Keratinocyte (primary cell): ENCODE measurements around the gene MIF4GD. TPM values are rescaled to one million over a fixed set of nuclear protein-coding genes. Genes with fewer than 3 reads are reported as not detected.

Experiments used
- DNase-seq: peaks from one replicate; pipeline ENCODE4 v3.0.0-alpha.2; 2011; ENCODE audit warnings: low read depth, missing footprints, low spot score
- FAIRE-seq: peaks from 2 replicates; lab custom pipeline; 2011; peaks lifted over from hg19 to GRCh38; lab: Jason Lieb, UNC
- H2AFZ ChIP-seq: 2 replicates; pipeline ENCODE4 v1.6.0; 2012; ENCODE audit warnings: low read length, control low read depth, inconsistent platforms; ENCODE audit not compliant: control insufficient read depth
- H3K27ac ChIP-seq: 2 replicates; pipeline ENCODE4 v1.5.1; 2011; ENCODE audit warnings: low read length; ENCODE audit not compliant: control insufficient read depth, insufficient read depth
- H3K27me3 ChIP-seq: 3 replicates; pipeline ENCODE4 v1.6.0; 2011; ENCODE audit warnings: low read length; ENCODE audit not compliant: control insufficient read depth, insufficient read depth; ENCODE audit errors: extremely low read depth
- H3K36me3 ChIP-seq, 2 experiments: 2 replicates in 1 of 2; 3 replicates in 1 of 2; pipeline ENCODE4 v1.5.1; 2011; ENCODE audit warnings: low read length in 2 of 2, mild to moderate bottlenecking in 1 of 2; ENCODE audit not compliant: control insufficient read depth in 2 of 2, insufficient read depth in 2 of 2; ENCODE audit errors: extremely low read depth in 1 of 2
- H3K4me1 ChIP-seq: 3 replicates; pipeline ENCODE4 v1.5.1; 2011; ENCODE audit warnings: low read length; ENCODE audit not compliant: control insufficient read depth, insufficient read depth; ENCODE audit errors: extremely low read depth
- H3K4me2 ChIP-seq: 3 replicates; pipeline ENCODE4 v1.6.0; 2011; ENCODE audit warnings: low read depth, low read length; ENCODE audit not compliant: control insufficient read depth, insufficient read depth; ENCODE audit errors: extremely low read depth
- H3K4me3 ChIP-seq, 3 experiments: fragments of 200-600 bp in 1 of 3; sonication (generic) in 1 of 3; 2 replicates in 2 of 3; 3 replicates in 1 of 3; pipeline ENCODE4 v1.5.1; 2011 to 2016; ENCODE audit warnings: low read length in 3 of 3, mild to moderate bottlenecking in 3 of 3, control low read depth in 2 of 3, inconsistent platforms in 1 of 3, low read depth in 1 of 3, mixed read lengths in 1 of 3, mixed run types in 1 of 3, moderate library complexity in 1 of 3; ENCODE audit not compliant: control insufficient read depth in 2 of 3, insufficient read depth in 2 of 3; ENCODE audit errors: extremely low read depth in 1 of 3
- H3K79me2 ChIP-seq: 2 replicates; pipeline ENCODE4 v1.6.0; 2012; ENCODE audit warnings: low read length; ENCODE audit not compliant: control insufficient read depth, insufficient read depth
- H3K9ac ChIP-seq: 3 replicates; pipeline ENCODE4 v1.6.0; 2011; ENCODE audit warnings: low read length; ENCODE audit not compliant: control insufficient read depth, insufficient read depth; ENCODE audit errors: extremely low read depth
- H3K9me1 ChIP-seq: 3 replicates; pipeline ENCODE4 v1.6.0; 2011; ENCODE audit warnings: low read length; ENCODE audit not compliant: control insufficient read depth, insufficient read depth; ENCODE audit errors: extremely low read depth
- H3K9me3 ChIP-seq: 2 replicates; pipeline ENCODE4 v1.5.1; 2012; ENCODE audit warnings: low read depth, low read length; ENCODE audit not compliant: control insufficient read depth
- H4K20me1 ChIP-seq: 3 replicates; pipeline ENCODE4 v1.6.0; 2011; ENCODE audit warnings: low read length; ENCODE audit not compliant: control insufficient read depth, insufficient read depth; ENCODE audit errors: extremely low read depth
- CTCF ChIP-seq, 3 experiments: IDR thresholded peaks in 1 of 3; conservative IDR thresholded peaks in 1 of 3; optimal IDR thresholded peaks in 1 of 3; 2 replicates in 2 of 3; 3 replicates in 1 of 3; pipeline versions ENCODE3 to v1.5.1; 2011; ENCODE audit warnings: low read length in 3 of 3, mild to moderate bottlenecking in 3 of 3, moderate library complexity in 2 of 3, control low read depth in 1 of 3, inconsistent platforms in 1 of 3; ENCODE audit not compliant: insufficient read depth in 2 of 3; ENCODE audit errors: extremely low read depth in 1 of 3
- EZH2 ChIP-seq: IDR thresholded peaks from one replicate; pipeline ENCODE4 v1.6.1; 2012; ENCODE audit warnings: inconsistent platforms, mild to moderate bottlenecking, low read length, moderate library complexity
- dilution Hi-C: fragments of 300-500 bp; cut with MboI; formaldehyde crosslinking; loops from one replicate; pipeline ENCODE4 v1.7.0; 2020; ENCODE audit warnings: low sequenced_read_pairs; ENCODE audit not compliant: extremely low pct_ligation_motif_present
- polyA plus RNA-seq, 5 experiments: library from polyadenylated mRNA; depleted of rRNA in 3 of 5; stranded (reverse) in 3 of 5; stranded (forward) in 1 of 5; unstranded in 1 of 5; fragments of >200 nt; gene quantifications; 1 replicate in 1 of 5; 2 replicates in 3 of 5; 3 replicates in 1 of 5; pipeline versions ENCODE4 v1.2.1 to v1.2.3, GENCODE V29; 2011 to 2012; ENCODE audit warnings: missing spikeins in 2 of 5, low read depth in 1 of 5, low replicate concordance in 1 of 5

The MIF4GD gene
- polyA plus RNA-seq, 1 donor (not counting 4 experiments of a cell fraction or from before 2014, with no cell fraction given): 15.9 TPM

GRCh38 chr17:75238020-75238580 is 32.9 kb downstream of the MIF4GD start:
- dilution Hi-C loops: no loop called here
- no peaks in the 10 kb centered on the region for H3K79me2 ChIP-seq

GRCh38 chr17:75237100-75238014 is 33.7 kb downstream of the MIF4GD start:
- no peaks in the 10 kb centered on the region for H3K9me1 ChIP-seq
- H3K4me3 ChIP-seq: no peak overlapping the region
- H3K27ac ChIP-seq: no peak overlapping the region
- H3K9me3 ChIP-seq: no peaks in the 10 kb centered on the region
- H4K20me1 ChIP-seq: peaks cover 9% of the 10 kb centered on the region
- DNase-seq (no peak), FAIRE-seq (no peak)
- H3K27me3 ChIP-seq: no peaks in the 10 kb centered on the region
- TF ChIP-seq EZH2 (no peak), CTCF (optimal IDR thresholded peaks at IDR 0.05 in 1 of 3, IDR thresholded peaks at IDR 0.05 in 1 of 3, conservative IDR thresholded peaks at IDR 0.05 in 1 of 3; ENCODE audit: extremely low read depth in 1 of 3, insufficient read depth in 2 of 3, low read length in 3 of 3) (no peak)
- H2AFZ ChIP-seq: no peak overlapping the region
- no peaks in the 10 kb centered on the region for H3K79me2 ChIP-seq
- no peaks in the 10 kb centered on the region for H3K4me1 ChIP-seq
- H3K4me2 ChIP-seq: no peak overlapping the region
- H3K36me3 ChIP-seq: peaks cover 48 to 70% of the 10 kb centered on the region in 2 experiments
- no peak overlapping the region for H3K9ac ChIP-seq
- dilution Hi-C loops: no loop called here

More at GRCh38 chr17:75238020-75238580, 32.9 kb downstream of the MIF4GD start:
- no peak overlapping the region for H3K27ac ChIP-seq
- no peaks in the 10 kb centered on the region for H3K27me3 ChIP-seq
- no peaks in the 10 kb centered on the region for H3K9me1 ChIP-seq
- no peaks in the 10 kb centered on the region for H3K4me1 ChIP-seq
- H3K4me3 ChIP-seq: no peak overlapping the region
- TF ChIP-seq CTCF (optimal IDR thresholded peaks at IDR 0.05 in 1 of 3, IDR thresholded peaks at IDR 0.05 in 1 of 3, conservative IDR thresholded peaks at IDR 0.05 in 1 of 3; ENCODE audit: extremely low read depth in 1 of 3, insufficient read depth in 2 of 3, low read length in 3 of 3) (no peak), EZH2 (no peak)
- no peaks in the 10 kb centered on the region for H3K9me3 ChIP-seq
- peaks cover 9% of the 10 kb centered on the region for H4K20me1 ChIP-seq
- FAIRE-seq (no peak), DNase-seq (no peak)
- H3K9ac ChIP-seq: no peak overlapping the region
- H3K36me3 ChIP-seq: peaks cover 52 to 68% of the 10 kb centered on the region in 2 experiments
- H2AFZ ChIP-seq: no peak overlapping the region
- H3K4me2 ChIP-seq: no peak overlapping the region
